H1 (cell line): Measurements from ENCODE around the gene MRAP2.

Experiments
- CEBPB ChIP-seq: IDR thresholded peaks from 2 replicates; pipeline ENCODE4 v1.6.1; 2012; ENCODE audit warnings: low read depth, low read length
- CHD2 ChIP-seq: IDR thresholded peaks from 2 replicates; pipeline ENCODE4 v1.6.1; 2012; ENCODE audit warnings: low read length, improper control_type of control experiment
- EP300 ChIP-seq, 2 experiments: IDR thresholded peaks; 1 replicate in 1 of 2; 2 replicates in 1 of 2; pipeline ENCODE4 v1.6.1; 2011 to 2012; ENCODE audit warnings: low read depth in 2 of 2, low read length in 2 of 2, mild to moderate bottlenecking in 2 of 2, borderline replicate concordance in 1 of 2, inconsistent platforms in 1 of 2, moderate library complexity in 1 of 2
- EZH2 ChIP-seq: fragments of 200-600 bp; sonication (generic); IDR thresholded peaks from 2 replicates; pipeline ENCODE4 v1.7.1; 2012; ENCODE audit warnings: low read depth, mild to moderate bottlenecking, moderate library complexity, low read length, inconsistent platforms; ENCODE audit not compliant: severe bottlenecking
- PHF8 ChIP-seq: fragments of 200-600 bp; sonication (generic); conservative IDR thresholded peaks from 2 replicates; pipeline ENCODE4 v1.7.1; 2012; ENCODE audit warnings: low read depth, mild to moderate bottlenecking, inconsistent platforms, low read length, moderate library complexity
- POLR2A ChIP-seq, 2 experiments: IDR thresholded peaks; 1 replicate in 1 of 2; 2 replicates in 1 of 2; pipeline ENCODE4 v1.6.1; 2011; ENCODE audit warnings: low read depth in 2 of 2, low read length in 2 of 2, mild to moderate bottlenecking in 2 of 2; ENCODE audit errors: control extremely low read depth in 1 of 2
- YY1 ChIP-seq: IDR thresholded peaks from 2 replicates; pipeline ENCODE4 v1.6.1; 2011; ENCODE audit warnings: low read depth, mild to moderate bottlenecking, low read length
- TF ChIP-seq, protein P1 (sequence below): fragments of 300-600 bp; sonication (generic); IDR thresholded peaks from 2 replicates; pipeline ENCODE4 v1.7.1; 2012; ENCODE audit warnings: low read length, moderate library complexity, mild to moderate bottlenecking, inconsistent platforms; ENCODE audit not compliant: insufficient replicate concordance
- TF ChIP-seq, protein P2 (sequence below), 3 experiments: IDR thresholded peaks; 1 replicate in 2 of 3; 2 replicates in 1 of 3; pipeline versions ENCODE4 v1.5.1 to v1.6.1; 2011; ENCODE audit warnings: low read length in 3 of 3, mild to moderate bottlenecking in 3 of 3, inconsistent platforms in 2 of 3, low read depth in 1 of 3, moderate library complexity in 1 of 3; ENCODE audit not compliant: insufficient read depth in 1 of 3; ENCODE audit errors: control extremely low read depth in 1 of 3

DNA sequence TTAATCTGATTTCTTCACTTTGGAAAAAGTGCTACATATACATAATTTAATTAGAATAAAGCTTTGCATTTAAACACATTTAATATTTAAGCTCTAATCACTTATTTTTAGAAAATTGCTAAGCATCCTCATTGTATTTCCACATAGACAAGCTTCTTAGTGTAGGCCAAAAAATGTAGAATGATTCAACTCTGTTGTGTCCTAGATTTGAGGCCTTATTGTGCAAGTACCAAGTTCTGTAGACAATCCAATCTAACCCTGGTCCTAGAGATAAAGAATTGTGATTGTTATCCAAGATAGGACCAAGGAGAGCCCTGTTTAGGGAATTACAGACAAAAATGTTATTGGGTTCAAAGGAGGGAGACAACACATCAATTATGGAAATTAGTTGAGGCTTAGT lies 27.6 kb downstream of the MRAP2 start:
- TF ChIP-seq EP300 (IDR thresholded peaks at IDR 0.05; ENCODE audit: borderline replicate concordance in 1 of 2, low read depth in 2 of 2, low read length in 2 of 2) (no peak), CHD2 (no peak), CEBPB (no peak), YY1 (no peak), POLR2A (IDR thresholded peaks at IDR 0.05; ENCODE audit: control extremely low read depth in 1 of 2, low read depth in 2 of 2, low read length in 2 of 2) (no peak), PHF8 (no peak), EZH2 (no peak)
- TF ChIP-seq, protein P1, sequence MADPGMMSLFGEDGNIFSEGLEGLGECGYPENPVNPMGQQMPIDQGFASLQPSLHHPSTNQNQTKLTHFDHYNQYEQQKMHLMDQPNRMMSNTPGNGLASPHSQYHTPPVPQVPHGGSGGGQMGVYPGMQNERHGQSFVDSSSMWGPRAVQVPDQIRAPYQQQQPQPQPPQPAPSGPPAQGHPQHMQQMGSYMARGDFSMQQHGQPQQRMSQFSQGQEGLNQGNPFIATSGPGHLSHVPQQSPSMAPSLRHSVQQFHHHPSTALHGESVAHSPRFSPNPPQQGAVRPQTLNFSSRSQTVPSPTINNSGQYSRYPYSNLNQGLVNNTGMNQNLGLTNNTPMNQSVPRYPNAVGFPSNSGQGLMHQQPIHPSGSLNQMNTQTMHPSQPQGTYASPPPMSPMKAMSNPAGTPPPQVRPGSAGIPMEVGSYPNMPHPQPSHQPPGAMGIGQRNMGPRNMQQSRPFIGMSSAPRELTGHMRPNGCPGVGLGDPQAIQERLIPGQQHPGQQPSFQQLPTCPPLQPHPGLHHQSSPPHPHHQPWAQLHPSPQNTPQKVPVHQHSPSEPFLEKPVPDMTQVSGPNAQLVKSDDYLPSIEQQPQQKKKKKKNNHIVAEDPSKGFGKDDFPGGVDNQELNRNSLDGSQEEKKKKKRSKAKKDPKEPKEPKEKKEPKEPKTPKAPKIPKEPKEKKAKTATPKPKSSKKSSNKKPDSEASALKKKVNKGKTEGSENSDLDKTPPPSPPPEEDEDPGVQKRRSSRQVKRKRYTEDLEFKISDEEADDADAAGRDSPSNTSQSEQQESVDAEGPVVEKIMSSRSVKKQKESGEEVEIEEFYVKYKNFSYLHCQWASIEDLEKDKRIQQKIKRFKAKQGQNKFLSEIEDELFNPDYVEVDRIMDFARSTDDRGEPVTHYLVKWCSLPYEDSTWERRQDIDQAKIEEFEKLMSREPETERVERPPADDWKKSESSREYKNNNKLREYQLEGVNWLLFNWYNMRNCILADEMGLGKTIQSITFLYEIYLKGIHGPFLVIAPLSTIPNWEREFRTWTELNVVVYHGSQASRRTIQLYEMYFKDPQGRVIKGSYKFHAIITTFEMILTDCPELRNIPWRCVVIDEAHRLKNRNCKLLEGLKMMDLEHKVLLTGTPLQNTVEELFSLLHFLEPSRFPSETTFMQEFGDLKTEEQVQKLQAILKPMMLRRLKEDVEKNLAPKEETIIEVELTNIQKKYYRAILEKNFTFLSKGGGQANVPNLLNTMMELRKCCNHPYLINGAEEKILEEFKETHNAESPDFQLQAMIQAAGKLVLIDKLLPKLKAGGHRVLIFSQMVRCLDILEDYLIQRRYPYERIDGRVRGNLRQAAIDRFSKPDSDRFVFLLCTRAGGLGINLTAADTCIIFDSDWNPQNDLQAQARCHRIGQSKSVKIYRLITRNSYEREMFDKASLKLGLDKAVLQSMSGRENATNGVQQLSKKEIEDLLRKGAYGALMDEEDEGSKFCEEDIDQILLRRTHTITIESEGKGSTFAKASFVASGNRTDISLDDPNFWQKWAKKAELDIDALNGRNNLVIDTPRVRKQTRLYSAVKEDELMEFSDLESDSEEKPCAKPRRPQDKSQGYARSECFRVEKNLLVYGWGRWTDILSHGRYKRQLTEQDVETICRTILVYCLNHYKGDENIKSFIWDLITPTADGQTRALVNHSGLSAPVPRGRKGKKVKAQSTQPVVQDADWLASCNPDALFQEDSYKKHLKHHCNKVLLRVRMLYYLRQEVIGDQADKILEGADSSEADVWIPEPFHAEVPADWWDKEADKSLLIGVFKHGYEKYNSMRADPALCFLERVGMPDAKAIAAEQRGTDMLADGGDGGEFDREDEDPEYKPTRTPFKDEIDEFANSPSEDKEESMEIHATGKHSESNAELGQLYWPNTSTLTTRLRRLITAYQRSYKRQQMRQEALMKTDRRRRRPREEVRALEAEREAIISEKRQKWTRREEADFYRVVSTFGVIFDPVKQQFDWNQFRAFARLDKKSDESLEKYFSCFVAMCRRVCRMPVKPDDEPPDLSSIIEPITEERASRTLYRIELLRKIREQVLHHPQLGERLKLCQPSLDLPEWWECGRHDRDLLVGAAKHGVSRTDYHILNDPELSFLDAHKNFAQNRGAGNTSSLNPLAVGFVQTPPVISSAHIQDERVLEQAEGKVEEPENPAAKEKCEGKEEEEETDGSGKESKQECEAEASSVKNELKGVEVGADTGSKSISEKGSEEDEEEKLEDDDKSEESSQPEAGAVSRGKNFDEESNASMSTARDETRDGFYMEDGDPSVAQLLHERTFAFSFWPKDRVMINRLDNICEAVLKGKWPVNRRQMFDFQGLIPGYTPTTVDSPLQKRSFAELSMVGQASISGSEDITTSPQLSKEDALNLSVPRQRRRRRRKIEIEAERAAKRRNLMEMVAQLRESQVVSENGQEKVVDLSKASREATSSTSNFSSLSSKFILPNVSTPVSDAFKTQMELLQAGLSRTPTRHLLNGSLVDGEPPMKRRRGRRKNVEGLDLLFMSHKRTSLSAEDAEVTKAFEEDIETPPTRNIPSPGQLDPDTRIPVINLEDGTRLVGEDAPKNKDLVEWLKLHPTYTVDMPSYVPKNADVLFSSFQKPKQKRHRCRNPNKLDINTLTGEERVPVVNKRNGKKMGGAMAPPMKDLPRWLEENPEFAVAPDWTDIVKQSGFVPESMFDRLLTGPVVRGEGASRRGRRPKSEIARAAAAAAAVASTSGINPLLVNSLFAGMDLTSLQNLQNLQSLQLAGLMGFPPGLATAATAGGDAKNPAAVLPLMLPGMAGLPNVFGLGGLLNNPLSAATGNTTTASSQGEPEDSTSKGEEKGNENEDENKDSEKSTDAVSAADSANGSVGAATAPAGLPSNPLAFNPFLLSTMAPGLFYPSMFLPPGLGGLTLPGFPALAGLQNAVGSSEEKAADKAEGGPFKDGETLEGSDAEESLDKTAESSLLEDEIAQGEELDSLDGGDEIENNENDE, result no peak
- TF ChIP-seq, protein P2, sequence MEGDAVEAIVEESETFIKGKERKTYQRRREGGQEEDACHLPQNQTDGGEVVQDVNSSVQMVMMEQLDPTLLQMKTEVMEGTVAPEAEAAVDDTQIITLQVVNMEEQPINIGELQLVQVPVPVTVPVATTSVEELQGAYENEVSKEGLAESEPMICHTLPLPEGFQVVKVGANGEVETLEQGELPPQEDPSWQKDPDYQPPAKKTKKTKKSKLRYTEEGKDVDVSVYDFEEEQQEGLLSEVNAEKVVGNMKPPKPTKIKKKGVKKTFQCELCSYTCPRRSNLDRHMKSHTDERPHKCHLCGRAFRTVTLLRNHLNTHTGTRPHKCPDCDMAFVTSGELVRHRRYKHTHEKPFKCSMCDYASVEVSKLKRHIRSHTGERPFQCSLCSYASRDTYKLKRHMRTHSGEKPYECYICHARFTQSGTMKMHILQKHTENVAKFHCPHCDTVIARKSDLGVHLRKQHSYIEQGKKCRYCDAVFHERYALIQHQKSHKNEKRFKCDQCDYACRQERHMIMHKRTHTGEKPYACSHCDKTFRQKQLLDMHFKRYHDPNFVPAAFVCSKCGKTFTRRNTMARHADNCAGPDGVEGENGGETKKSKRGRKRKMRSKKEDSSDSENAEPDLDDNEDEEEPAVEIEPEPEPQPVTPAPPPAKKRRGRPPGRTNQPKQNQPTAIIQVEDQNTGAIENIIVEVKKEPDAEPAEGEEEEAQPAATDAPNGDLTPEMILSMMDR (IDR thresholded peaks at IDR 0.05; ENCODE audit: control extremely low read depth in 1 of 3, insufficient read depth in 1 of 3, low read depth in 1 of 3, low read length in 3 of 3), result no peak
